ENCODE data around the gene RFXAP.

Gene RFXAP

GRCh38 chr13:36817996-36818803 lies 822 bp upstream of the RFXAP start:
- no peak for DNase-seq

GRCh38 chr13:36819739-36820090 lies 693 bp downstream of the RFXAP start:
- DNase-seq: peak in 3 of 4 experiments; percentile 3 to 22 (median 10)

DNA sequence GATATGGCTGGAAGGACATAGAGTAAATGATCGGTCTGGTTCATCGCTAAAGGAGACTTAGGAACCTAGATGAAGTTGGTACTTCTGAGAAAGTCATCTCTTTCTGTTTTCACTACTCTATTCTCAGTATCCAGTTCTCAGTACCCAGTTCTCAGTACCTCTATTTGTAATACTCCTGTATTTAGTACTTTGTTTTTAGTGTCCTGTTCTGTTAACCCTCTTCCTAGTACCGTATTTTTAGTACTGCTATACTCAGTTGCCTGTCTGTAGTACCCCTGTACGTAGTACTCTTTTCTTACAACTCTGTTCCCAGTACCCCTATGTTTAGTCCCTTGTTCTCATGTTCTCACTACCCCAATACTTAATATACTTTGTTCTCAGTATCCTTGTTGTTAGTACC lies 1.2 kb downstream of the RFXAP start:
- no peak for DNase-seq

- no peak for DNase-seq
Observed at GRCh38 chr13:36822785-36823184, 3.8 kb downstream of the RFXAP start.

DNA sequence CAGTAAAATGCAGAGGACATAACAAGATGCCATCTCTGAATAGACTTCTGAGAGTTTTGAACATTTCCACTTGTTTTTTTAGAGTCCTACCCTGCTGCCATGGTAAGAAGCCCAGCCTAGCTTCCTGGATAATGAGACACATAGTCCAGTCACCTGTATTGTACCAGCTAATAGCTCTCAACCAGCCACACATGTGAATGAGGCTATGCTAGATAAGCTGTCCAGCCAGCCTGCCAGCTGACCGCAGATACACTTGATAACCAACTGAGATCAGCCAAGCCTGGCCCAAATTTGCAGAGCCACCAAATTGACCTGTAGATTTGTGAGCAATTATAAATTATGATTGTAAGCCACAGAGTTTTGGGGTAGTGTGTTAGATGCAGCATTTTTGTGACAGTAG lies 10.7 kb downstream of the RFXAP start:
- DNase-seq: no peak

- no peak for DNase-seq
Observed at GRCh38 chr13:36831291-36831690, 12.3 kb downstream of the RFXAP start.

DNA sequence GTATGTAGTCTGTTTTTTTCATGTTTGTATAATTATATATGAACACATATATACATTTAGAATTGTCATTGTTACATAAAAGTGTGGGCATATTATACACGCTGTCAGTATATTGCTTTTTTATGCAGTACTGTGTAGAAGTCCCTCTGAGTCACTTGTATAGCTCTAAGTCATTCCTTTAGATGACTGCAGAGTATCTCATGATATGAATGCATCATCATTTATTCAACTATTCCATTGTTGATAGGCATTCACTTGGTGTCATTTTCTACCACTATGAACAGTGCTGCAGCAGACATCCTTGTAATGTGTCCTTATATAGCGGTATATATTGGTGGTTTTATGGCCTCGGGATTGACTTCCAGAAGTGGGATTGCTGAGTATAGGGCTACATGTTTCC lies 15.3 kb downstream of the RFXAP start:
- no peak for DNase-seq

- DNase-seq: no peak
Observed at GRCh38 chr13:36837354-36838092, 18.5 kb downstream of the RFXAP start.

DNA sequence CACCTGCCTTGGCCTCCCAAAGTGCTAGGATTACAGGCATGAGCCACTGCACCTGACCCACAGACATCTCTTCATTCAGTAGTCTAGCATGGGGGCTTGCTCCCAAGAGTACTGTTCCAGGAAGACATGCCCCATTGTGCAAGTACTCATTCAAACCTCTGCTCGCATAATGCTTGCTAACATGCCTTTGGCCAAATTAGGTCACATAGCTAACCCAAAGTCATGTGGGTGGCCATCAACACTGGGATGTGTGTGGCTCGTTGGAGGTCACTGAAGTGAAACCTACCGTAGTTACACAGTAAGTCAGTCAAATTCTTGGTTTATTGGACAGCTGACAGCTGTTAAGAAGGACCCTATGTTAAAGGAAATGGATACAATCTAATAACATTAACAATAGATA lies 20.3 kb downstream of the RFXAP start:
- DNase-seq: no peak

- DNase-seq: no peak
Observed at GRCh38 chr13:36839981-36840380, 21.0 kb downstream of the RFXAP start.

- no peak for DNase-seq
Observed at GRCh38 chr13:36840718-36841250, 21.8 kb downstream of the RFXAP start.

- DNase-seq: no peak
Observed at GRCh38 chr13:36841391-36841790, 22.4 kb downstream of the RFXAP start.

GRCh38 chr13:36847606-36848005 lies 28.6 kb downstream of the RFXAP start:
- DNase-seq: no peak

DNA sequence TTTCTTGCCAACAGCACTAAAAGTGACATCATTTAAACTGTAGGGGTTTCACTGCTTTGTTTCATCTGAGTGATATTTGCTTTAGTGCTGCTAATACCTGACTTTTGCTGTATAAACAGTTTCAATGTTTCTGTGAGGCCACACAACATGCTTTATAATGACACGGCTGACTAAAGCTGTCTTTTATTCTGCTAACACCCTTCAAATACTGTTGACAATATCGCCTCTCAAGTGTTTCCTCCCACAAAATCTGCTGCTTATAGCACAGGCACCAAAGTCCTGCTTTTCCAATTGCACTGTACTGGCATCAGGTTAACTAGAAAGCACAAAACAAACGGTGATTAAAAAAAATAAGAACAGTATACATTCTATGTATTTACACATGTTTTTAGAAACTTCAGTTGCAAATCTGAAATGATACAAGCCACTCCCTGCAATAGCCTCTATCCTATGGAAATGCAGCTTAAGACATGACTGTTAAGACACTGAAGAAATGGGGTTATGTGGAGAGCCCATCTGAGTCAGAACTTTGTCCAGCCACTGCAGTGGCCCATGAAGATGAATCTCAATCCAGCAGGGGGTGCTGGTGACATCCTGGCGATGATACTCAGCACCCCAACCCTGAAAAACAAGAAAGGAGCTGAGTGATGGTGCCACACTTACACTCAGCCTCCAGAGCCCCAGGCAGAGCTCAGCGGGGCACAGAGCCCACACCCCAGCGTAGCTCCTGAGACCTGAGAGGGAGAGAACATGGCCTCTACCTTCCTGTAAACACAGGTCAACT lies 29.4 kb downstream of the RFXAP start:
- no peak for DNase-seq

GRCh38 chr13:36850790-36851438 lies 31.9 kb downstream of the RFXAP start:
- DNase-seq: no peak

DNA sequence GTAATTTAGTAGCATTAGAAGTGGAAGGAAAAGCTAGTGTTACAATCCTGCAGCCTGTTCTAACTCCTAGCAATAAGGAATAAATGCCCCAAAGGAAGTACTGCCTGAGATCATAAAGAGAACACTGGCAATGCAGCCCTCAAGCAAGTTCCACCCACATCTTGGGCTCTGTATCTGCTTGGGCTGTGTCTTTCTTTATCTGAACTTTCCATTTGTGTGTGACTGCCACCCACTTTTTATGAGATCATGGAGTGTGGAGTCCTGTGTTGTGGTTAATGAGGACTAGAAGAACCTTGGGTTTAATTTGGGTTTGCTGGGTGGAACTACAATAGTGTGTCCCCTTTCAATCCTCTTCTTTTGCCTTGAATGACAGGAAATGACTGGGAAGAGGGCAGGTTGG lies 38.2 kb downstream of the RFXAP start:
- no peak for DNase-seq

DNA sequence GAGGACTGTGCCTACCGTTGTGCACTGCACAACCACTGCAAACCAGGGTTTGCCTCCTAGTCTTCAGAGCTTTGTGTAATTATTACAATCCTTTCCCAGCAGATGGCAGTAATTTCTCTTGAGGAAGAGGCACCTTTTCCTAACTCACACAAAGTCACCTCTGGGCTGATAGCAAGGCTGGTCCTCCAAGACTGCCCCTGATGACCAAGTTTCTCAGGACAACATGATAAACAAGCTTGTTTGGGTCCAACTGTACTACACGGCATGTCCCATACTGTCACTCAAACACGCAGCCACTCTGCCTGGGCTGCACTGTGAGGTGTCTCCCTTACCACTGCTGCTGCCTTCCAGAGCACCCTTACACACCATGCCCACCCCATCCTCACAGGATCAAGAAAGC lies 39.3 kb downstream of the RFXAP start:
- no peak for DNase-seq

DNA sequence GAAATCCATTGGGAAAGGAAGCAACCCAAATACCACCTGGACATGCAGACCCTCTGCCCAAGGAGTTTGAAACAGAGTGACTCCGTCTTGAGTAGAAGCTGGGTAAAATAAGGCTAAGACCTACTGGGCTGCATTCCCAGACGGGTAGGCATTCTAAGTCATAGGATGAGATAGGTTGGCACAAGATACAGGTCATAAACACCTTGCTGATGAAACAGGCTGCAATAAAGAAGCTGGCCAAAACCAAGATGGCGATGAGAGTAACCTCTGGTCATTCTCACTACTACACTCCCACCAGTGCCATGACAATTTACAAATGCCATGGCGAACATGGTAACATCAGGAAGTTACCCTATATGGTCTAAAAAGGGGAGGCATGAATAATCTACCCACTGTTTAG lies 40.2 kb downstream of the RFXAP start:
- DNase-seq: no peak

GRCh38 chr13:36862002-36862685 lies 43.1 kb downstream of the RFXAP start:
- no peak for DNase-seq

DNA sequence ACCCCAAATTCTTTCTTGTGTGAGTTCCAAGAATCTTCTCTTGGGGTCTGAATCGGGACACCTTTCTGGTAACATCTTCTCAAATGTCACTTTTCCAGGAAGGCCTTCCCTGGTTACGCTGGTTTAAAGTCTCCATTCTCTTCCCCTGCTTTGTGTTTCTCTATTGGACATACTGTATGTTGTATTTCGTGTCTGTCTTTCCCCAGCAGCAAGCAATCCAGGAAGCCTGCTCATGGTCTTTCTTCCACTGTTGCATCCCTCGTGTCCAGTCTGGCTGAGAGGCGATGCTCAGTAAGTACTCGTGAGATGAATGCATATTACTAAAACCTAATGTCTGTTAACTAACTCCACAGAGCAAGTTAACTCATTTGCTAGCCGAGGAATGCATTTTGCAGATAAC lies 43.7 kb downstream of the RFXAP start:
- no peak for DNase-seq

- no peak for DNase-seq
Observed at GRCh38 chr13:36865265-36865664, 46.2 kb downstream of the RFXAP start.

GRCh38 chr13:36866232-36866631 lies 47.2 kb downstream of the RFXAP start:
- DNase-seq: no peak

Measured in activated naive CD4-positive, alpha-beta T cell (primary cell).